Urinary bladder (tissue), 4 donors: Measurements from ENCODE around the gene ZBTB39. TPM values are rescaled to one million over a fixed set of nuclear protein-coding genes. Genes with fewer than 3 reads are reported as not detected.
"Not testable (repeated sequence)": the region's sequence is repeated elsewhere in the genome, so short reads cannot be mapped to it uniquely, and the experiment has no call there.

ENCODE experiments used
- DNase-seq: peaks from one replicate; pipeline ENCODE4 v3.0.0-alpha.2; 2015; ENCODE audit errors: extremely low spot score
- H3K27ac ChIP-seq: one replicate; pipeline ENCODE4 v1.5.1; 2013; ENCODE audit warnings: low read depth, mild to moderate bottlenecking, moderate library complexity
- H3K36me3 ChIP-seq: one replicate; pipeline ENCODE4 v1.6.1; 2013; ENCODE audit warnings: mild to moderate bottlenecking, moderate library complexity; ENCODE audit not compliant: insufficient read depth
- H3K4me1 ChIP-seq: one replicate; pipeline ENCODE4 v1.6.1; 2013; ENCODE audit warnings: mild to moderate bottlenecking, moderate library complexity; ENCODE audit not compliant: insufficient read depth
- H3K4me3 ChIP-seq: one replicate; pipeline ENCODE4 v1.5.1; 2013; ENCODE audit warnings: low read depth, low read length
- WGBS: extraction: QIAGEN DNeasy Blood & Tissue Kit; methylation state at CpG from one replicate; pipeline ENCODE4 v1.1.7; 2013; 5-methylcytosine and 5-hydroxymethylcytosine counted together
- polyA plus RNA-seq: library from polyadenylated mRNA; stranded (reverse); fragments of 200-250 nt; gene quantifications from one replicate; pipeline ENCODE4 v1.2.3, GENCODE V29; 2013
- total RNA-seq: library from RNA; depleted of rRNA; stranded (reverse); fragments of >200 nt; gene quantifications from one replicate; pipeline ENCODE4 v1.2.3, GENCODE V29; 2014
- donor health status: healthy with polysubstance abuse.
- donor health status: healthy.

ZBTB39 gene
- total and polyA plus RNA-seq, 2 donors, result 4.1 to 6.8 TPM

GRCh38 chr12:56968910-56969309 is 37.4 kb downstream of the ZBTB39 start:
- not testable (repeated sequence) for H3K4me1 ChIP-seq, H3K4me3 ChIP-seq, DNase-seq, H3K27ac ChIP-seq, H3K36me3 ChIP-seq
- 46% methylated on average over 6 of the region's 6 CpGs for WGBS

DNA sequence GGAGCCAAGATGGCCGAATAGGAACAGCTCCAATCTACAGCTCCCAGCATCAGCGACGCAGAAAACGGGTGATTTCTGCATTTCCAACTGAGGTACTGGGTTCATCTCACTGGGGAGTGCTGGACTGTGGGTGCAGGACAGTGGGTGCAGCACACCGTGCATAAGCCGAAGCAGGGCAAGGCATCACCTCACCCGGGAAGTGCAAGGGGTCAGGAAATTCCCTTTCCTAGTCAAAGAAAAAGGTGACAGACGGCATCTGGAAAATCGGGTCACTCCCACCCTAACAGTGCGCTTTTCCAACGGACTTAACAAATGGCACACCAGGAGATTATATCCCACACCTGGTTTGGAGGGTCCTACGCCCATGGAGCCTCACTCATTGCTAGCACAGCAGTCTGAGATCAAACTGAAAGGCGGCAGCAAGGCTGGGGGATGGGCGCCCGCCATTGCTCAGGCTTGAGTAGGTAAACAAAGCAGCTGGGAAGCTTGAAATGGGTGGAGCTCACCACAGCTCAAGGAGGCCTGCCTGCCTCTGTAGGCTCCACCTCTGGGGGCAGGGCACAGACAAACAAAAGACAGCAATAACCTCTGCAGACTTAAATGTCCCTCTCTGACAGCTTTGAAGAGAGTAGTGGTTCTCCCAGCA is 40.2 kb downstream of the ZBTB39 start:
- not testable (repeated sequence) for H3K4me1 ChIP-seq, DNase-seq, H3K36me3 ChIP-seq, H3K27ac ChIP-seq, H3K4me3 ChIP-seq
- 93% methylated on average over 15 of the region's 15 CpGs for WGBS

DNA sequence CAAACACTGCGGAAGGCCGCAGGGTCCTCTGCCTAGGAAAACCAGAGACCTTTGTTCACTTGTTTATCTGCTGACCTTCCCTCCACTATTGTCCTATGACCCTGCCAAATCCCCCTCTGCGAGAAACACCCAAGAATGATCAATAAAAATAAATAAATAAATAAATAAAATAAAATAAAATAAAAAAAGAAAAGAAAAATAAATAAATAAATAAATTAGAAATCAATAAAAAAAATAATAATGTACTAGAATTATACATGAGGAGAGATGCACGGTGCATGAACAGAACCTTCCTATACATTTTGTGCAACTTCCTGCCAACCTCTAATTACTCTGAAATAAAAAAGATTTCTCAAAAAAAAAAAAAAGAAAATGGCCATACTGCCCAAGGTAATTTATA is 41.2 kb downstream of the ZBTB39 start:
- WGBS, result 98% methylated on average over 4 of the region's 4 CpGs
- H3K36me3 ChIP-seq, DNase-seq, H3K4me3 ChIP-seq, H3K27ac ChIP-seq, H3K4me1 ChIP-seq: not testable (repeated sequence)

GRCh38 chr12:56963557-56963956 is 42.8 kb downstream of the ZBTB39 start:
- not testable (repeated sequence) for DNase-seq, H3K36me3 ChIP-seq, H3K27ac ChIP-seq, H3K4me3 ChIP-seq, H3K4me1 ChIP-seq
- WGBS, result 90% methylated on average over 14 of the region's 27 CpGs

- not testable (repeated sequence) for H3K36me3 ChIP-seq, DNase-seq, H3K4me3 ChIP-seq, H3K4me1 ChIP-seq, H3K27ac ChIP-seq
- WGBS, result 67% methylated on average over 4 of the region's 4 CpGs
These were observed 44.1 kb downstream of the ZBTB39 start for GRCh38 chr12:56962247-56962646.

GRCh38 chr12:56958422-56958821 is 47.9 kb downstream of the ZBTB39 start:
- H3K4me3 ChIP-seq, result no peak overlapping the region
- WGBS, result 75% methylated on average over 2 of the region's 2 CpGs
- DNase-seq, result no peak

DNA sequence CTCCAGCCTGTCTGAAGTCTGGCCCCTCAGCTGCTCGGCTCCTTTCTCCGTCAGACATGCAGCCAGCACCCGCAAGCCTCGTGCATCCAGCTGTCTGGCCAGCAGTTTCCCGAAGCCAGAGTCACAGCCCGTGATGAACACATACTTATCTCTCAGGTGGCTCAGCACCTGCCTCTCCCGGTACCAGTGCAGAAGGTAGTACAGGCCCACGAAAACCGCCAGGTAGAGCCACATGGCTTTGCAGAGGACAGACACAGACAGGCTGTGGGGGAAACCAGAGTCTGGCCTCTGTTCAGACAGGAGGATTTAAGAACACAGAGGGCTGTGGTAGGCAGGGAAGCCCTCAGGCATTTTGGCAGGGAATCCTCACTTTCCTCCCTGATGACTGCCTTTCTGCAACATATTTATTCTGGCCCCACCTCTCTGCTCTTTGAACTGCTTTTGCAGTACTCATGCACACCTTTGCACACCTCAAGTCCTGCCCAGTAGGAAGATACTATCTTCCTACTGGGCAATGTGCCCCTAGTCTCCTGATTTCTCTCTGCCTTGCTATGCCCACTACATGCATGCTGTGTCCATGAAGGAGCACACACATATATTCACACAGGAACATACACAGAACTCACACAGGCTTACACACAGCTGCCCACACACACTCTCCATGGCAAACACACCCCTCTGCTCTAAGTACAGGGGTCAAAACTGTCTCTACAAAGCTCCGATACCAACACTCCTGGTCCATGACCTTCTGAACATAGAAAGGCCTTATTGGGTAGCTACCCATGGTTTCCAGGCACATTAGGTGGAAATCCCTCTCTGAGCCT is 48.9 kb downstream of the ZBTB39 start, which contains the start of gene RDH16:
RDH16 (minus strand) TSS at position 380 of the 824 bp plus-strand sequence; CDS start at position 234, 146 bp downstream.
- H3K27ac ChIP-seq, result no peak within 1 kb of the TSS
- DNase-seq, result no peak

More at GRCh38 chr12:56958422-56958821, 47.9 kb downstream of the ZBTB39 start:
- Histone ChIP-seq H3K27ac (no peak overlapping the region), H3K36me3 (no peaks in the 10 kb centered on the region), H3K4me1 (no peaks in the 10 kb centered on the region)

GRCh38 chr12:56955631-56956256 is 50.6 kb downstream of the ZBTB39 start:
- Histone ChIP-seq H3K4me3 (no peak overlapping the region), H3K36me3 (no peaks in the 10 kb centered on the region), H3K27ac (no peak overlapping the region), H3K4me1 (no peaks in the 10 kb centered on the region)
- no peak for DNase-seq
- 56% methylated on average over 2 of the region's 2 CpGs for WGBS

More for the DNA sequence above, 48.9 kb downstream of the ZBTB39 start, which contains the start of gene RDH16:
- Histone ChIP-seq H3K36me3 (no peaks in the 10 kb centered on the region), H3K4me1 (no peaks in the 10 kb centered on the region), H3K4me3 (no peak within 1 kb of the TSS)
- 78% methylated on average over 10 of the region's 10 CpGs for WGBS

- WGBS, result 72% methylated on average over 6 of the region's 6 CpGs
- Histone ChIP-seq H3K27ac (no peak overlapping the region), H3K36me3 (no peaks in the 10 kb centered on the region), H3K4me3 (no peak overlapping the region), H3K4me1 (no peaks in the 10 kb centered on the region)
- DNase-seq, result no peak
These were observed 51.4 kb downstream of the ZBTB39 start for GRCh38 chr12:56954958-56955355.

GRCh38 chr12:56954057-56954957 is 52.0 kb downstream of the ZBTB39 start:
- H3K4me1 ChIP-seq, result no peaks in the 10 kb centered on the region
- H3K36me3 ChIP-seq, result no peaks in the 10 kb centered on the region
- no peak for DNase-seq
- H3K4me3 ChIP-seq, result no peak overlapping the region
- 89% methylated on average over 6 of the region's 6 CpGs for WGBS
- no peak overlapping the region for H3K27ac ChIP-seq

DNA sequence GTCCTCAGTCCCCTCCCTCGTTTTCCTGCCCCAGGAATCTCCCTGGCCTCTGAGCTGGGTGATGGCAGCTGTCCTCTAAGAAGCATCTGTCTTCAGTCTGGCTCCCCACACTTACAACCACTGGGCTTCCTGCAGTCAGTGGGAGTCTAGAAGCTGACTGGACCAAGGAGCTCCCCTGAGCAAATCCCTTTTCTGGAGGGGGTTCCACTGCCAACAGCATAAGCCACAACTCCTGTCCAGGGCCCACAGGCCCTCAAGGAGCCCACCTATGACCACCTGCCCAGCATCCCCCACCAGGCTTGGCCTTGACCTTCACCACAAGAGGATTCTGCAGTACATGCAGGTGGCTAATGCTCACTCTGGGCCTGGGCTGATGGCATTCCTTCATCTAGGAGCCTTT is 53.0 kb downstream of the ZBTB39 start:
- no peaks in the 10 kb centered on the region for H3K36me3 ChIP-seq

GRCh38 chr12:56951582-56952339 is 54.6 kb downstream of the ZBTB39 start:
- WGBS, result 90% methylated on average over 11 of the region's 11 CpGs
- H3K4me3 ChIP-seq, result no peak overlapping the region

More for the DNA sequence above, 53.0 kb downstream of the ZBTB39 start:
- no peak overlapping the region for H3K4me3 ChIP-seq
- no peak overlapping the region for H3K27ac ChIP-seq
- DNase-seq, result no peak
- 18% methylated on average over 1 of the region's 1 CpG for WGBS
- no peaks in the 10 kb centered on the region for H3K4me1 ChIP-seq

More at GRCh38 chr12:56951582-56952339, 54.6 kb downstream of the ZBTB39 start:
- no peaks in the 10 kb centered on the region for H3K4me1 ChIP-seq
- DNase-seq, result no peak
- no peaks in the 10 kb centered on the region for H3K36me3 ChIP-seq
- no peak overlapping the region for H3K27ac ChIP-seq
